Gastrocnemius medialis (tissue), 4 donors: ENCODE measurements around the gene SEL1L2.

Source experiments
- CTCF ChIP-seq, 5 experiments: fragments of 450-650 bp in 3 of 5; fragments of 200-600 bp in 2 of 5; sonication (generic) in 2 of 5; IDR thresholded peaks in 4 of 5; conservative IDR thresholded peaks in 1 of 5; 1 replicate in 4 of 5; 2 replicates in 1 of 5; pipeline ENCODE4 v1.5.1; 2016 to 2019; ENCODE audit warnings: antibody characterized with exemption in 5 of 5, mild to moderate bottlenecking in 3 of 5, moderate library complexity in 3 of 5
- POLR2A ChIP-seq, 2 donors: fragments of 450-650 bp; IDR thresholded peaks; one replicate each; pipeline ENCODE4 v1.6.1; 2017; ENCODE audit warnings: antibody characterized with exemption in 2 of 2, mild to moderate bottlenecking in 2 of 2, moderate library complexity in 2 of 2

- no peak for TF ChIP-seq POLR2A (IDR thresholded peaks at IDR 0.05)
- no peak for TF ChIP-seq CTCF (IDR thresholded peaks at IDR 0.05 in 4 of 5, conservative IDR thresholded peaks at IDR 0.05 in 1 of 5)
Observed at GRCh38 chr20:13839421-13840092, 150.9 kb downstream of the SEL1L2 start.
